CD4-positive, alpha-beta T cell treated with Interleukin-17A for 1 hour (primary cell): ENCODE data around the gene ALCAM.
"Not testable (repeated sequence)": the region's sequence is repeated elsewhere in the genome, so short reads cannot be mapped to it uniquely, and the experiment has no call there.

ENCODE experiments used
- DNase-seq: peaks from one replicate; pipeline ENCODE4 v3.0.0-alpha.2; 2020

ALCAM gene

DNA sequence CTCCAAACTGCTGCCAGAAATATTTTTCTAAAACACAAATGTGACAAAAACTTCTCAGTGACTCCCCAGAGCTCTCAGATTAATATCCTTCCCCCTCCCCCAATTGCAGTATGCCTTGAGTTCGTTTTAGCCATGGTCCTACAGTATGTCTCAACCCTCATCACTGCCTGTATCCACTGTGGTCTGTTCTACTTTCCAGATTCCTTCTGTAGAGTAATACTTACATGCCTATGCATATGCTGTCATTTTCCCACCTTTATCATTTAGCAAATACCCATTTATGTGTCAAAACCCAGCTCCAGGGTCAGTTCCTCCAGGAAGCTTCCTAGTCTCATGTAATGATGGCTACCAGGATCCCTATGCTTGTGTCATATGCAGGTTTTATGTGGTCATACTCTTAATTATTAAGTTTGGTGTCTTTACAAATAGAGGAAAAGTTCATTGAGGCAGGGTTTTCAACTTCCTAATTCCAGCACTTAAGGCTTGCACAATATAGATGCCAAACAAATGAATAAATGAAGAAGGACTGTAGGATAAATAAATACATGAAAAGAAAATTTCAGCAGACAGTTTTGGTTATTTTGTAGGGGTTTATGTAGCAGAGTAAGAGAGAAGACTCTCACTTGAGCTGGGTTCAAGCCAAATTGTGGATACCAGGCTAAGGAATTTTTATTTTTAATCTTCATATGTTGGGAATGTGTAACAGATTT lies 170.8 kb downstream of the ALCAM start:
- no peak for DNase-seq

DNA sequence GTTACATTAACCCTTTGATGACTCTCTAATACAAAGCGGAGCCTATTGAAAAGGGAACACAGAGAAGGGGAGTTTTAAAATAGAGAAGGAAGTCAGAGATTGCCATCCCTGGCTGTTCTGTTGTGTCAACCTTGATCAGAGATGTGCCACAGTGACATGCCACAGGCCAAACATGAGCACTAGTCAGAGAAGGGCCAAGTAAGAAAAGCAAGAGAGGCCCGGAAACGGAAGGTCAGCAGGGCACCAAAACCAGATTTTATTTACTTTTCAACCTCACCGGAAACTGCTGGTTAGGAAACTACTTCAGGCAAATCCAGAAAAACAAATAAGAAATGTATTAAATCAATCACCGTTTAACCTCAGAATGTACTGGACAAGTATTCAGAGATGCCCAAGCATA lies 171.8 kb downstream of the ALCAM start:
- DNase-seq = no peak

DNA sequence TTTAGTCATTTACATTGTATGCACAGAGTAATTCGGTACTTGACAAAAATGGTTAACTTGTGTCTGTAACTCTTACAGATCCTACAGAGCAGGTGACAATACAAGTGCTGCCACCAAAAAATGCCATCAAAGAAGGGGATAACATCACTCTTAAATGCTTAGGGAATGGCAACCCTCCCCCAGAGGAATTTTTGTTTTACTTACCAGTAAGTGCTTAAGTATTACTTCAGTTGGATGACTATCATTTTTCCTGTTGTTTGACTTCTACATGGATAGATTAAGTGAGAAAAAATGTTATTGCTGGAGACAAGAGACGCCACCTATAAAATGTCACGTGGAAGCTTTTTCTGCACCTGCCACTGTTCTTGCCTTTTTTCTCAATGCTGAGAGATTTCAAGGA lies 173.2 kb downstream of the ALCAM start:
- DNase-seq = no peak

DNA sequence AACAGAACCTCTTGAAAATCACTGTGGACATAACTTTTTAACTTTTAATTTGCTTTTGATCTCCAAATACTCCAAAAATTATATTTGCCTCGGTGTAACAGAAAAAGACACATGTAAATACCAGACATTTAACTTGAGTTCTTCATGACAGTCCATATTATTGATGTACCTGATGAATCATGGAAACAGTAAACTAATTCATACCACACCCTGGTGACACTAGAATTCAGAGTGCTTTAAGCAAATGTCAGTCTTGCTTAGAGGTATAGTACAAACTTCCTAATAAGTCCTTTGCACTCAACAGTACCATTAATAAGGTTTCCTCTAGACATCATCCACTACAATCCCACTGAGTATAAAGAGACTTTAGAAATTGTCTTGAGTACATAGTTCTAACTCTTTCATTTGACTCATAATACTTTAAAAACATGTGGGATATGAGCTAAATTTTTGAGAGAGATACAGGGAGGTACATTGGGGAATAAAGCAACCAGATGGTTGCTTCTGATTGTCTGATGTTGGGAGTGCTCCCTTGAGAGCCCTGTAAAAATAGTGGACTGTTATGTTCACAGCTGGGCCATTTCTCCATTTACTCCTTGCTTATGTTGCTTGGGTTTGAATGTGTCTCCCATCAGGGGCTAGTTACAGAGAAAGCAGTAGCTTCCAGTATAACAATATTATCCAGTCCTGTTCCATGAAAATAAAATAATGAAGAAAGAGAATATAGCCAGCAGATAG lies 175.7 kb downstream of the ALCAM start:
- DNase-seq = no peak

DNA sequence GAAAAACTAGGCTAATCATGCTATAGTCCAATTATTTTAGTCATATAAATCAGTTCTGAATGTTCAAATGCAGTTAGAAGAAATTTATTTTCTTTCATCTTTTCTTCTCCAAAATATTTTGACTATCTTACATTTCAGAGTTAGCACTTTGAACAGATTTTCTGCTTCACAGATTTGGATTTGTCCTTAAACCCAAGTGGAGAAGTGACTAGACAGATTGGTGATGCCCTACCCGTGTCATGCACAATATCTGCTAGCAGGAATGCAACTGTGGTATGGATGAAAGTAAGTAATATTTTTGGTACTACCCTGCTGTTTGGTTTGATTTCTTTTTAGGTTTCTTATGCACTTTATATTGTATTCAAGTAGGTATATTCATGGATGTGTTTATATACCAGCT lies 178.3 kb downstream of the ALCAM start:
- DNase-seq = no peak

DNA sequence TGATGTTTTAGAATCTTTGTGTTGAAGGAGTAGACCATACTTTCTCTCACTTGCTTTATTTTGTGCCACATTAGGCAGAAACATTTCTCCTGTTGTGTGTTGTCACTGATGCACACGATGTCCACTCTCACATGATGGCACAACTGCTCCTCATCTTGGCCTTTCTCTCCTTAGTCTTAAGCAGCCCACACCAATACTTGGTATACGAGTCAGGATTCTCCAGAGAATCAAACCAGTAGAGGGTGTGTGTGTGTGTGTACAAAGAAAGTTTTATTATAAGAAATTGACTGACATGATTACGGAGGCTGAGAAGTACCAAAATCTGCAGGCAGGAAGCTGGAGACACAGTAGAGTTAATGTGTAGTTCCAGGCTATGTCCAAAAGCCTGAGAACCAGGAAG lies 187.1 kb downstream of the ALCAM start:
- no peak for DNase-seq

DNA sequence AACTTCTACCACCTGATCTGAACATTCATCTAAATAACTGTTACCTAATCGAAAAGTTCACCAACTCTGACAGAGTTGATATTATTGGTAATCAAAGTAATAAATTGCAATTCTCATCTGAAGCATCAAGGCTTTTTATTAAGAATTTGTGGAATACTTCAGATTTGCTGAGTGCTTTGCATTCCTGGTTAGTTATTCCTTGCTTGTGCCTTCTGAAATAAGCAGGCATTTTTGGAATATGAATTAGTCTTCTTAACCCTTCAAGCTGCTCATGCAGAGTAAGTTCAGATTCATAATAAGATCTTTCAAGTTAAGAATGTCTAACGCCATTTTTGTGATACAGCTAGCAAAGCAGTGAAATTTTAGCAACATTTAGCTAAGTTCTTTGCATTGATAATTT lies 188.5 kb downstream of the ALCAM start:
- no peak for DNase-seq

DNA sequence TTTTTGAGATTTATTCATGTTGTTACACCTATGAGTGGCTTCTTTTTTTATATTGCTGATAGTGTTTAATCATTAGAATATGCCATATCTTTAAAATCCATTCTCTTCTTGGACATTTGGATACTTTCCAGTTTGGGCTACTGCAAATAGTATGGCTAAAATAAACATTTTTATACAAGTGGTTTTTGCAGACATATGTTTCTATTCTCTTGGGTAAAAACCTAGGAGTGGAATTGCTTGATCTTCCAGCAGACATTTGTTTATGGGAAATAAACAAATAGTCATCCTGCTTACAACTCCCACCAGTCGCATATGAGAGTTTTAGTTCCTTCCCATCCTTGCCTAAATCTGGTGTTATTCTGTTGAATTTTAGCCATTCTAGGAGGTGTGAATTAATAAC lies 193.1 kb downstream of the ALCAM start:
- no peak for DNase-seq

DNA sequence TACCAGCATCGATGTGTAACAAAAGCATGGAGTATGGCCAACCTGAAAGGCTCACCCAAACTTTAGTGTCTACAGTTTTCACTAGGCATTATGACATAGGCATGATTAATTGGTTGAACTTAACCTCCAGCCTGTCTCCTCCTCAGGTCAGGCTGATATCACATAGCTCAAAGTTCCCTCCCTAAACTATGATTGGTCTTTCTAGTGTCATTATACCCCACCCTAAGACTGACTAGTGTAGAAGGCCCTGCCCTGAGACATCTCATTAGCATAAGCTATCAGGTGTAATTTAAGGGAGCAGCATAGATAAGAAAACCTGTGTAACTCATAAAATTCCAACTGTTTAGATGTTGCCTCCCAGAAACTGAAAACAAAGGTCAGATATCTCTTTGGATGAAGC lies 195.2 kb downstream of the ALCAM start:
- DNase-seq = no peak

DNA sequence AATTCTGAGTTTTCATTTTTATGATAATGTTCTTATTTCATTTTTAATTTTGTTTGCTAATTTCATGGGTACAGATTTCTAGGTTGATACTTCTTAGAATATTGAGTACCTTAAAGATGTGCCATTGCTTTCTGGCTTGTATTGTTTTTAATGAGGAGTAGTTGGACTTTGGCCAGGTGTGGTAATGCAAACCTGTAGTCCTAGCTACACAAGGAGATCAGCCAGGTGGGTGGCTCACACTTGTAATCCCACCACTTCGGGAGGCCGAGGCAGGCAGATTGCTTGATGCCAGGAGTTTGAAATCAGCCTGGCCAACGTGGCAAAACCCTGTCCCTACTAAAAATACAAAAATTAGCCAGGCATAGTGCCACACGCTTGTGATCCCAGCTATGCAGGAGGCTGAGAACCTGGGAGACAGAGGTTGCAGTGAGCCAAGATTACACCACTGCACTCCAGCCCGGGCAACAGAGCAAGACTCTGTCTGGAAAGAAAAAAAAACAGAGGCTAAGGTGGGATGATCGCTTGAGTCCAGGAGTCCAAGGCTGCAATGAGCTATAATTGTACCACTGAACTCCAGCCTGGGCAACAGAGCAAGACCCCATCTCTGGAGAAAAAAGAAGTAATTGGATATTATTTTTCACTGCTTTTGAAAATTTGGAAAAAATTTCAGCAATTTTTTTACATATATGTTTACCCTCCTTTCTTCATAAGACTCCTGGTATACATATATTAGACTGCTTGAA lies 198.0 kb downstream of the ALCAM start:
- no peak for DNase-seq

DNA sequence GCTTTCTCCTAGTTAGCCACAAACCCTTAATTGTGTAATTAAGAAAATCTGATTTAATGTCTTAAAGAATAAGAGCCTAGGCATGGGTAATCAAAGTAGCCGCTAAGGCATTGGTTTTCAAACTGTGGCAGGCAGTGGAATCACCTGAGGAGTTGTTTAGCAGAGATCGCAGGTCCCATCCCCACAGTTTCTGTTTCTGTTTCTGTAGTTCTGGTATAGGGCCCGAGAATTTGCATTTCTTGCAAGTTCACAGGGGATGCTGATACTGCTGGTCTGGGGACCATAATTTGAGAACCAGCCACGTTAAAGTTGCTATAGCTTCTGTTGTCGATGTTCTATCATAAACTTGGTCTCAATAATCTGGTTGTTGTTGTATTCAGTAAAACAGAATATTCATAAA lies 204.3 kb downstream of the ALCAM start:
- DNase-seq = no peak

DNA sequence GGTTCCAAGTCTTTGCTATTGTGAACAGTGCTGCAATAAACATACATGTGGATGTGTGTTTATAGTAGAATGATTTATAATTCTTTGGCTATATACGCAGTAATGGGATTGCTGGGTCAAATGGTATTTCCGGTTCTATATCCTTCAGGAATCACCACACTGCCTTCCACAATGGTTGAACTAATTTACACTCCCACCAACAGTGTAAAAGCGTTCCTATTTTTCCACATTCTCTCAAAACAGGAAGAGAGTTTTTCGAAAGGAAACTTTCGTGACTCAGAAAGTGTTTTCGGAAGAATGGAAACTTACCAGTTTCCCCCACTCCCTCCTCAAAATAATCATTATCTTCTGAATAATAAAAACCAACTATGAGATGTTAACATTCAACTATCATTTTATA lies 205.8 kb downstream of the ALCAM start:
- DNase-seq = no peak

DNA sequence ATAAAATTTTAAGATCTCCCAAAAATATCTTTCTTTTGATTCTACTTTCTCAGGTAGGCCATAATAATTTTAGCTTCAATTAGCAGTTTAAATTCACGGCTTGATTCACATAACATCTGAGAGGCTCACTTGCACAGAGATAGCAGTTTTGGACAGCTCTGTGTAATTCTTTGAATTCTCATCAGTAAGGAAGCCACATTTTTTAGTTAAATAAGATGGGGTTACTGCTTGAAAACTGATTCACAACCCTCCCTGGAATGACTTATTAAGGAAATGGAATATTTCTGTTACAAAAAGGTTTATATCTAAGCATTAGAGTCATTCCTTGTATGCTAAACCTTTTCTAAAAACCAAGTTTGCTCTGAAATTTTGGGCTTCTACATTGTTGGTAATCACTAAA lies 212.7 kb downstream of the ALCAM start:
- DNase-seq = no peak

DNA sequence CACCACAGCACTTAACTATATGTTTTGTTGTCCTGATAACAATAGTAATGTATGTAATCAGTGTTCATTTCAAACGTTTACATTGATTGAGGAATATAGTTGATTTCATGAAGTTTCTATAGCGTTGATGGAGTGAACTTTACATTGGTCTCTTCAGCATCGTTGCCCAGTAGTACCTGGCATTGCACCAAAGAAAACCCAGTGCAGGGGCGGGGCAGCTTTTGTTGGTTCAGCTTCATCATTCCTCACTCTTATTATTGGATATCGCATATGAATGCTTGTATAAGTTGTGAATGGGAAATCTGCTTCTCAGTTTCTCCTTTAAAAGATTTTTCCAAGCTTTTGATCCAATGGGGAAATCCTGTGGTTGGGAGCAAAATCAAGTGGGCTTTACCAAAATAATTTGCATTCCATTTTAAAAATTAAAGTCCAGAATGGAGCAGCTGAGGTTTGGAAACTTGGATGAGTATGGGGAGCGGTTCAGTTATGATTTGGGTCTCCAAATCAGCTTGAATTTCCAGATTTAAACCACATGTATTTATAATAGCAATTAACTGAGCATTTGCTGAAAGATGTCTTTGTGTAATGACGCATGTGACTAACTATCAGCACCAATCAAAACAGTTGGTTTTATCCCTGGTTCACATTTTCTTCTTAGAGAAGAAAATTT lies 213.7 kb downstream of the ALCAM start:
- DNase-seq = no peak

DNA sequence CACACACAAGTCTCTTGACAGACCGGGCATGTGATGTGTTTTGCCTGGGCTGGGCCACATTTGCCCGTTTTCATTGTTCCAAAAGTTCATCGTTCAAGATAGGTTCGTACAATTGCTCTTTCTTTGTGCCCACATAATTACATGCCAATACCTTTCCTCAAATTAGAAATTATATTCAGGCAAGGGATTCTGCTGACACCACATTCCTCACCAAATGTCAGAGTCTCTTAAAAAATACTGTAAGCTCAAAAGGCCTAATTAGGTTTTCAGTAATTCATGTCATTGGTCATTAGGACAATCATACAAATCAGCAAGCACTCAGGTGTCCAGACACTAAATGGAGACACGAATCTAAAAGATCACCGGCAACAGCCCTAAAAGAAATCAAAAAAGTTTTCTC lies 215.3 kb downstream of the ALCAM start:
- no peak for DNase-seq

DNA sequence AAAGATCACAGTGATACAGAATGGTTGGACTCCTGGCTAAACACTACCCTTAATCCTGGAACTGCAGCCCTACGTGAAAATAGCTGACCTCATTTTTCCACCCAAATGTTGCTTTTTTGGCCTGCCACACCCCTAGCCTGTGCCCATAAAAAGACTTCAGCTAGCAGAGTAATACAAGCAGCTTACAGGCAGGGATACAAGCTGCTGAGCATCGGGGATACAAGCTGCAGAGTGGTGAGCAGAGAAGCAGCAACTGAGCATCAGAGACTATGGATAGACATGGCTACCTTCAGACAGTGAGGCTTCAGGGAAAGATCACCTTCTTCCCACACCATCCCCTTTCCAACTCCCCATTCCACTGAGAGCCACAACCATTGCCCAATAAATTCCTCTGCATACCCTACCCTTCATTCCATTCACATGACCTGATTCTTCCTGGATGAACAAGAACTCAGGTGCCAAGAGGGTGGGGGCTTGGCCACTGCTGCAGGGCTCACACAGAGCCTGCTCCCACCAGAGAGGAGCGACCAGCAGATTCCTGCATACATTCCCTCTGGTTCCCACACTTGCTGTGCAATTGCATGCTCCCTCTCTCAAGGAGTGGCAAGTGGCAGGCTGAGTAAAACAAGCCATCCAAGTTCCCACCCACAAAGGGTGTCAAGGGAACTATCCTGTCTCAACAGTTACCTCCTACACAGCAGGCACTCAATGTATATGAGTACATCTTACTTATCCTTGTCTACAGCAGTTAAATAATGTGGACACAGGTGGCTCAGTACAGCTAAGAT lies 217.5 kb downstream of the ALCAM start:
- DNase-seq = no peak

DNA sequence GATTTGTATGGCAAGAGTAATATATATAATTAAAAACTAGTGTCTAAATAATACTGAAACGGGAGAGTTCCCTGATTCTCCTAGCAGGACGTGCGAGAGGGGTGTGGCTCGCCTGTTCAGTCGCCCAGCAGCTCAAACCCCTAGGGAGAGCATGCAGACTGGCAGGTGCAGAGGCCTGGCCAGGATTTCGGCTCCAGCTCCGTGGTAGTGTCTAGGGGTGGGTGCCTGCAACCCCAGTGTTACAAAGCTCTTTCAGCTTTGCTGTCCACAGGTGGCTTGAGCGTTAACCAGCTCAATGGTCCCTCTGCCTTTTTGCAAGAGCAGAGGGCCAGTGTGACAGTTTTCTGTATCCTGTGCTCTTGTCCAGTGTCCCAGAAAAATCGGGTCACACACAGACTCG lies 226.6 kb downstream of the ALCAM start:
- DNase-seq = no peak

DNA sequence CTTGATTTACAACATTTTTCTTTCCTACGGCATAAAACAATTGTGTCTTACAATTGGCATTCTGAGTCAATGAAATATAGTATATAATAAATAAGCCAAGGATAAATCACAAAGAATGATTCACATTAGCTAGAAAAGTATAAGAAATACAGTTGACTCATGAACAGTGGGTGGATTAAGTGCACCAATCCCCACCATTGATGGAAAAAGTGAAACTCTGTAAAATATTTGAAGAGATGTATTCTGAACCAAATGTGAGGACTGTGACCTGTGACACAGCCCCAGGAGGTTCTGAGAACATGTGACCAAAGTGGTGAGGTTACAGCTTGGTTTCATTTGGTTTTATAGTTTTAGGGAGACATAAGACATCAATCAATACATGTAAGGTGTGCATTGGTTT lies 227.5 kb downstream of the ALCAM start:
- DNase-seq = no peak

DNA sequence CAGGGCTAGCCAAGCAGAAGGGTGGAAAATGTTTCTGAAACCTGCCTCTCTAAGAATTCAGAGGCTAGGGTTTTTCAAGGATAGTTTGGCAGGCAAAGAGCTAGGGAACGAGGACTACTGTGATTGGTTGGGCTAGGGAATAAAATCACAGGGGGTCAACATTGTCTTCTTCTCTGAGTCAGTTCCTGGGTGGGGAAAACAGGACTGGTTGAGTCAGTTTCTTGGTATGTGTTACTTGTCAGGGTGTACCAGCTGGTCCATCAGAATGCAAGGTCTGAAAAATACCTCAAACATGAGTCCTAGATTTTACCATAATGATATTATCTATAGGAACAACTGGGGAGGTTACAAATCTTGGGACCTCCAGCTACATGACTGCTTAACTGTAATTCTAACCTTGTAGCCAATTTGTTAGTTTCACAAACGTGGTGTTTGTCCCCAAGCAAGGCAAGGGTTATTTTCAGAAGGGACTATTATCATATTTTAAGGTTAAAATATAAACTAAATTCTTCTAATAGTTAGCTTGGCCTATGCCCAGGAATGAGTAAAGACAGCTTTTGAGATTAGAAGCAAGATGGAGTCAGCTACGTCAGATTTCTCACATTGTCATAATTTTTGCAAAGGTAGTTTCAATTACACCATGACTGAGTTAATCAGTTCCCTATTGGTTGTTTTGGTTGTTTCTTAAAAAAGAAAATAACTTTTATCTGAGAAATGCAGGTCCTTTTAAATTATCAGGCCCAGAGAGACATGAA lies 231.5 kb downstream of the ALCAM start:
- no peak for DNase-seq

DNA sequence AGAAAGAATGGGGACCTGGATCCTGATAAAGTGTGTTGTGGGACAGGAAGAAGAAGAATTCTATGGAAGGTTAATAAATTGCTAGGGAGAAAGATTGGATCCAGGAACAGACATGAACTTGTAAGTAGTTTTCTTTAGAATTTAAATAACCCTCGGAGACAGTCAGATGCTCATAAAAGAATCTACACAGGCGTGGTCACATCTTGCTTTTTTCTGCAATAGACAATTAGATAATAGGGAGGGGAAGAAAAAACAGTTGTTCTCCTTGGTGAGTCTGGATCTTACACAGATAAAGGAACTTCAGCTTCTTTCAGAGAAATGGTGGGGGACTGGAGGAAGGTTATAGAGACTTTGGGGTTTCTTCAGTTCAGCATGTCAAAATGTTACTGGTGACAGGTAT lies 232.6 kb downstream of the ALCAM start:
- DNase-seq = no peak

DNA sequence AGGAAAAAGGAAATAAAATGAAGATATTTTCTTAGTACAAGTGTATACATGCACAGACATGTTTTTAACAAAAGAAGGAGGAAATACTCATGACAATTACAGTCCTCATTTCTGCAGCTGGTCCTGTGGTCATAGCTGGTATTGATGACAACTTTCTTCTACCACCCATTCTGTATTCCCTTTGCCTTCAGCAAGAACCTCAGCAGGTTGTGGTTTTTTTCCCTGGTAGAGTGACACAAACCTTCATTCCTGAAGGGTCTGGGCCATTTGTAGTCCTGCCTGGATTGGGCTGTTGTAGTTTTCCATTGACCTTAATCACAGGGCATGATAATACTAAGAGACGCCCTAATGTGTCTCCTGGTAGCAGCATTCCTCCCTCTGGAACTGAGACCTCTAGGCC lies 235.0 kb downstream of the ALCAM start:
- DNase-seq = not testable (repeated sequence)

DNA sequence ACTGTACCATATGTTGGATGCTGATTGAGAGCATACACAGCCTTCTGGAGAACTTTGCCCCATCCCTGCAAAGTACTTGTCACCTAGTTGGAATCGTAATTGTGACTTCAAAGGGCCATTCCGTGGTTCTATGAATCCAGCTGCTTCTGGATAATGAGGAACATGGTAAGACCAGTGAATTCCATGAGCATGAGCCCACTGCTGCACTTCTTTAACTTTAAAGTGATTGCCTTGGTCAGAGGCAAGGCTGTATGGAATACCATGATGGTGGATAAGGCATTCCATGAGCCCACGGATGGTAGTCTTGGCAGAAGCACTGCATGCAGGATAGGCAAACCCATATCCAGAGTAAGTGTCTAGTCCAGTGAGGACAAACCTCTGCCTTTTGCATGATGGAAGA lies 235.6 kb downstream of the ALCAM start:
- not testable (repeated sequence) for DNase-seq
